Stimulated activated CD8-positive, alpha-beta memory T cell treated with anti-CD3 and anti-CD28 coated beads, Interleukin-7, amount 100 ng/mL, for 4 hours (primary cell): ENCODE data around the gene CYP51A1.
"Not testable (repeated sequence)": the region's sequence is repeated elsewhere in the genome, so short reads cannot be mapped to it uniquely, and the experiment has no call there.

ENCODE experiments used
- DNase-seq, 2 donors: peaks; one replicate each; pipeline ENCODE4 v3.0.0-alpha.2; 2020; ENCODE audit warnings: low read depth in 2 of 2

The CYP51A1 gene

GRCh38 chr7:92134271-92135051 lies at the start of gene CYP51A1:
CYP51A1 (minus strand) TSS chr7:92134477; CDS start chr7:92134364, 113 bp downstream.
- peak; percentile 84 to 88 for DNase-seq

GRCh38 chr7:92178928-92179924 lies 44.9 kb upstream of the CYP51A1 start, which contains the start of gene LRRD1:
LRRD1 (minus strand) TSS chr7:92179142; CDS start chr7:92165202, 13,940 bp downstream.
- peak; percentile 74 to 80 for DNase-seq

- DNase-seq: no peak
Observed at GRCh38 chr7:92177362-92177761, 43.1 kb upstream of the CYP51A1 start.

GRCh38 chr7:92169529-92169928 lies 35.3 kb upstream of the CYP51A1 start:
- not testable (repeated sequence) for DNase-seq

GRCh38 chr7:92161271-92161670 lies 27.0 kb upstream of the CYP51A1 start:
- DNase-seq: no peak

GRCh38 chr7:92158660-92159575 lies 24.6 kb upstream of the CYP51A1 start:
- no peak for DNase-seq

- DNase-seq: no peak
Observed at GRCh38 chr7:92156990-92157389, 22.7 kb upstream of the CYP51A1 start.

- no peak for DNase-seq
Observed at GRCh38 chr7:92155108-92155739, 20.9 kb upstream of the CYP51A1 start.

- no peak for DNase-seq
Observed at GRCh38 chr7:92150450-92151017, 16.3 kb upstream of the CYP51A1 start.

- DNase-seq: no peak
Observed at GRCh38 chr7:92149736-92150239, 15.5 kb upstream of the CYP51A1 start.

GRCh38 chr7:92143192-92143880 lies 9.1 kb upstream of the CYP51A1 start:
- not testable (repeated sequence) for DNase-seq

- DNase-seq: not testable (repeated sequence)
Observed at GRCh38 chr7:92142791-92143190, 8.5 kb upstream of the CYP51A1 start.

- no peak for DNase-seq
Observed at GRCh38 chr7:92141161-92141560, 6.9 kb upstream of the CYP51A1 start.

- DNase-seq: no peak
Observed at GRCh38 chr7:92137557-92137956, 3.3 kb upstream of the CYP51A1 start.

- no peak for DNase-seq
Observed at GRCh38 chr7:92135052-92135889, 994 bp upstream of the CYP51A1 start.

GRCh38 chr7:92133737-92134270 lies 473 bp downstream of the CYP51A1 start:
- peak; percentile 35 to 55 for DNase-seq

GRCh38 chr7:92133133-92133736 lies 1.0 kb downstream of the CYP51A1 start:
- DNase-seq: no peak

GRCh38 chr7:92131764-92132330 lies 2.4 kb downstream of the CYP51A1 start:
- no peak for DNase-seq
